GM18511 (cell line): ENCODE results near the gene CORO2A.

Experiments used
- ATAC-seq: cut with Tn5 transposase; IDR thresholded peaks from one replicate; pipeline ENCODE4 v1.9.1; 2021; ENCODE audit warnings: mild to moderate bottlenecking, moderate library complexity; ENCODE audit not compliant: unreplicated experiment

The CORO2A gene

DNA sequence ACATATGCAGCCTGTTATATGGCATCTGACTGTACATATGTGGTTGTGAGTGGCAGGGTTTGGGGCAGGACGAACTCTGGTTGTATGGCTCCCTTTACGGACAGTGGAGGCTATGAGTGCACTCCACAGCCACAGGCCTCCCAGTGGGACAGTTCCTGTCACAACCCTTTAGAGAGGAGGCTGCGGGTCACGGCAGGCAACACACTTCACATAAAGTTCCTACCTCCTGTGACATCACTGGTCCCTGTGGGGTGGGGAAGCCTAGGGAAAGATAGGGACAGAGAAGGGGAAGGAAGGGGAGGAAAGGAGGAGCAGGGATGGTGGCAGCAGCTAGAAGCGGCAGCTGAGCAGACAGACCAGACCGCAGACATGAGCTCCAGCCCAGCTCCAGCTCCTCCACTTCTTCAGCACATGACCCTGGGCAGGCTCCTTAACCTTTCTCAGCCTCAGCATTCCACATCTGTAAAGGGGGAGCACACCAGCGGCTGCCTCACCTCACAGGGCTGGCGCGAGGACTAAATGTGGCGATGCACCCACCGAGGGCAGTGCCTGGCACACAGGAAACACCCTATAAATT is 27.4 kb upstream of the CORO2A start:
- no peak for ATAC-seq

DNA sequence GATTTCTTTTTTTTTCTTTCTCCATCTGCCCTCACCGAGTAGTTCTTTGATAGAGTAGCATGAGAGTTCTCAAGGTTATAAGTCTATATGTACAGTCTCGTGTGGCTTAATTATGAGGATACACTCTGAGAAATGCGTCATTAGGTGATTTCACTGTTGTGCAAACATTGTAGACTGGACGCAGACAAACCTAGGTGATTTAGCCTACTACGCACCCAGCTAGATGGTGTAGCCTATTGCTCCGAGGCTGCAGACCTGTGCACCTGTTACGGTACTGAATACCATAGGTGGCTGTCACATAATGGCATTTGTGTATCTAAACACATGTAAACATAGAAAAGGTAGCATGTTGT is 26.9 kb upstream of the CORO2A start:
- no peak for ATAC-seq

DNA sequence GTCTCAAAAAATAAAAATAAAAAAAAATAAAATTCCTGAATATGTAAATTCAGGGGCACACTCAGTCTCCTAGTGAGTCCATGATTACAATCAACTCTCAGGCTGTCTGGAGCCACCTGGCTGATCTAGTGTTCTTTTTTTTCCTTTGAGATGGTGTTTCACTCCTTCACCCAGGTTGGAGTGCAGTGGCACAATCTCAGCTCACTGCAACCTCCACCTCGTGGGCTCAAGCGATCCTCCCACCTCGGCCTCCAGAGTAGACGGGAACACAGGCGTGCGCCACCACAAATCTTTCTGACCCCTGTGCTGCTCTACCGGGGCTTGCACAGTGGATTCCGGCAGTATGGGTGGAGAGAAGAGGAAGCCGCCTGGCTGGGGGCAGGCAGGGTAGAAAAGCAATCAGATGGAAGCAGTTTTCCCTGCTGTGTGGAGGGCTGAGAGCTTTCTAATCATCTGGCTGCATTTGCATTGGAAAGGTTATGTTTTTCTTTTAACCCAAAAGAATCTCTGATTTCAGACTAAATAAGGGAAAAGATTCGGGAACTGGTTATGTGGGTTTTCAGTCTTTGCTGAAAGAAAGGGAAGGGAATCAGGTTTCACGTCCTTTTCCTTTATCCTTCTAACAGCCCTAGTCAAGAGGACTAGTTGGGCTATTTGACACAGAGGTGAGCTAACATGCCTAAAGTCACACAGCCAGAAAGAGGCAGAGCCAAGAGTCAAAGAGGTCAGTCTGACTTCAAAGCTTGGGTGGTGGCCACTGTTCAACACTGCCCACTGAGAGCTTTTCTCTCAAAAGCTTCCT is 26.3 kb upstream of the CORO2A start:
- no peak for ATAC-seq

DNA sequence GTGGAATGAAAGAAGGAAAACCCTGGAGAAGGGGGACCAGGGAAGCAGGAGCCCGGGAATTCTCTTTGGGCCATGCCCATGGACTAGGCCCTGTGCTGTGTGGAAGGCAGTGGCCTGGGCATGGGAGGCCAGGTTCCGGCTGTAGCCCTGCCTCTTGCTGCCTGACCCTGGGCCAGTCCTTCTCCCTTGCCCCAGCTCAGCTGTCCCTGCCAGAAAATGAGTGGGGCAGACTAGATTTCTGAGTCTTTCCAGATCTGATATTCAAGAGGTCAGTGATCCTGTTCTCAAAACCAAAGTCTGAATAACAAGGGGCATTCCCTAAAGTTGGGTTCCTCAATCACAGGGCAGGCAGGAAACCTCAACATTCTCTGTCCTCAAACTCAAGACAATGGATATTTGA is 24.8 kb upstream of the CORO2A start:
- ATAC-seq, result no peak

DNA sequence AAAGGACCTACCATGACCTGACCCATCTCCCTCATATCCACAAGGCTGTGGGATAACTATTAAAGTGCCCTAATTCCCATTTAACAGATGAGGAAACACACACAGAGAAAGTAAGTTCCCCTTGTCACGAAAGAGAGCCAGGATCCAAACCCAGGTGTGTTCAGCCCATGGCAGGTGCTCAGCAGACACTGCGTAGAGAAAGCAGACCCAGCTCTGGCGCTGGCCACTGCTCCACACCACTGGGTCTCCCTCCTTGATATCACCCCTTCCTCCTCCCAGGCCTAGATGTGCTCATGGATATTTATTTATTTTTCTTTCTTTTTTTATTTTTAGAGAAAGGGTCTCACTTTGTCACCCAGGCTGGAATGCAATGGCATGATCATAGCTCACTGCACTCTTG is 24.0 kb upstream of the CORO2A start:
- no peak for ATAC-seq

DNA sequence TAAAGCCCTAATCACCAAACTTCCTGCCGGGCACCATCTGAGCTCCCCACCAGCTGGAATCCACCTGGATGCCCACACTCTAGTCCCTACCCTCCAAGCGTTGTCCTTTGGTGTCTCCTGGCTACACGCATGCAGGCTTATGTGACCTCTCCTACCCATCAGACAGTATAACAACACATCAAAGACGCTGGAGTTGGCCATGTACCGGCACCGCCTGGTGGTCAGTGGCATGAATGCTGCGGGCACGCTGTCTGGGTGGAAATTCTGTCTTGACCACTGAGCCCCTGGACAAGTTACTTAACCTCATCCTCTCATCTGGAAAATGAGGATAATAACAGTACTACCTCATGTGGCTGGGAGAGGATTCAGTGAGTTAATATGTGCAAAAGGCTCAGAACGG is 23.4 kb upstream of the CORO2A start:
- ATAC-seq, result no peak

DNA sequence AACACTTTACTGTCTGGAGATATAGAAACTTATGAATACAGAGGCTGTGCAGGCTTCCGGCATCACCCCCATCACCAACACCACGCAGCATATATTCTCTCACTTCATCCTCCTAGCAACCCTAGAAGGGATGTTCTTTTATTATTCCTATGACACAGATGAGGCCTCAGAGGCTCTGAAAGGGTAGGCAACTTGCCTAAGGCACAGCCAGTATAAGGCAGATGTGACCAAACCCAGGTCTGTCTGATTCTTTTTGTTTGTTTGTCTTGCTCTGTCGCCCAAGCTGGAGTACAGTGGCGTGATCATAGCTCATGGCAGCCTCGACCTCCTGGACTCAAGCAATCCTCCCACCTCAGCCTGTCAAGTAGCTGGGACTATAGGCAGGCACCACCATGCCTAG is 22.8 kb upstream of the CORO2A start:
- ATAC-seq, result no peak

DNA sequence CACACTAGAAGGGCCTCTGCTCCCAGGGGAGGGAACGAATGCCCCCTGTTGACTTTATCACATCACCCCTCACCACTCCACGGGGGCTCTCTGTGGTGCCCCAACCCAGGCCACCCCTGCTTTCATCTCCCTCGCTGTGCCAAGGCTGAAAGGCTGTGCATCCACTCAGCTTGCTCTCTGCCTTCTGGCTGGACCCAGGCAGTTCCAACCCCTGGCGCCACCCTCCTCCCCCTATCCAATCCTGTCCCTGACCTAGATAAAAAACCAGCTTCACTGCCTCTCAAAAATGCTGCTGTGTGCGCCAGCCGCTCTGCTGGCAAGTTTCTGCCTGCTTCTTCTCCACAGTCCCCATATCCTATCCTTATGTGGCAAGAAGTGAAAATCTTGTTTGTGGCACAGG is 22.4 kb upstream of the CORO2A start:
- ATAC-seq, result no peak

DNA sequence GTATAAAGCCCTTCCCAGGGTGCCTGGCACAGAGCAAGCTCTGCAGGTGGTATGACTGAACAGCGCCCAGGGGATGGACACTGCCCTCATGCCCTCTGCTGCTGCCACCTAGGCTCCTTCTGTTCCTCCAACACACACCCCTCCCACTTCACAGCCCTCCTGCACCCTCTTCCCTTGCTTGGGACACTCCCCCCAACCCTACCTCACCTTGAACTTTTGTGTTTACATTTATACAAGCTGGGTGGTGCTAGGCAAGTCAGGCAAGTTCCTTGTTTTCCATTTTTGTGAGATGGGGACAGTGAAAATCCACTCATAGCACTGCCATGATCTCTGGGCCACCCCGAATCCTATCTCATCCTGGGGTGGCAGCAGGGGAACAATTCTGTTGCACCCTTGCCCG is 18.8 kb upstream of the CORO2A start:
- no peak for ATAC-seq

DNA sequence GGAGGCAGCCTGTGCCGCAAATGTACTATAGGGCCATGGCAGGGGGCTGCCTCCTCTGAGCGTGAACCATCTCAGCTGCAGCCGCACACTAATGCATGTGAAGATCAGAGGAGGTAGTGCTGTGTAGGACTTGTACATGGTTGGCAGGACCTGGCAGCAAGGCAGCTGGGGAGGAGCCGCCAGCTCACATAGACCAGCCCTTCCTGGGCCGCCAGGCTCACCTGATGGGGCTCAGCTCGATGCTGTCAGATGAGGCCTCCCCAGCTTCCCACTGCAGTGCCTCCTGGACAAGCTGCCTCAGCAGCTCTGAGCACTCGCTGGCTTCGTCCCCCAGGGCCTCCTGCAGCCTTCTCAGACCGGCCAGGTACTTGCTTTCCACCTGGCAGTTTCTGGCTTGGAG is 18.0 kb upstream of the CORO2A start:
- ATAC-seq, result no peak

DNA sequence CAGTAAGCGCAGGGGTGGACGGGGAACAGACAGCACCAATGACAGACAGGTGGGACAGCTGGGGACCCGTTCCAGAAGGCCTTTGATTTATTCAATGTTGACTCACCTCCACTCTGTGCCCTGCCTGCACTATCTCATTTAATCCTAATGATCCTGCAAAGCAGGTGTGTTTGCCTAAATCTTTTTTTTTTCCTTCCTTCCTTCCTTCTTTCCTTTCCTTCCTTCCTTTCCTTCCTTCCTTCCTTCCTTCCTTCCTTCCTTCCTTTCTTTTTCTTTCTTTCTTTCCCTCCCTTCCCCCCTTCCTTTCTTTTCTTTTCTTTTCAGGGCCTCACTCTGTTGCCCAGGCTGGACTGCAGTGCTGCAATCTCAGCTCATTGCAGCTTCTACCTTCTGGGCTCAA is 17.1 kb upstream of the CORO2A start:
- no peak for ATAC-seq

DNA sequence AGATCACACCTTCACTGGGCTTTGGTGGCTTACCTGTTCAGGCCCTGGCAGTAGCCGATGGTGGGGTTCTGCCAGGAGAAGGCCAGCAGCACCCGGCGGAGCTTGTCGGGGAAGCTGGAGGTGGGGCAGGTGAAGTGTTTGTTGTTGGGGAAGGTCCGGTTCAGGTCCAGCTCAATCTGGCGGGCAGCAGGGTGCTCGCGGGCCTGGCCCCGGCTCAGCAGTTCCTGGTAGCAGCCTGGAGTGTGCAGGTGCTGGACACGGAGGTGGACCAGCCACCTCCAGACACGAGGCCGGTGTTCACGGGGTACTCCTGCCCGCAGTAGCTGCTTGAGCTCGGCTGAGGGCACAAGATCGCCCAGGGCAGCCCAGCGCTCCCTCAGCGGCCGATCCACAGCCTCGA is 16.2 kb upstream of the CORO2A start:
- ATAC-seq, result no peak

DNA sequence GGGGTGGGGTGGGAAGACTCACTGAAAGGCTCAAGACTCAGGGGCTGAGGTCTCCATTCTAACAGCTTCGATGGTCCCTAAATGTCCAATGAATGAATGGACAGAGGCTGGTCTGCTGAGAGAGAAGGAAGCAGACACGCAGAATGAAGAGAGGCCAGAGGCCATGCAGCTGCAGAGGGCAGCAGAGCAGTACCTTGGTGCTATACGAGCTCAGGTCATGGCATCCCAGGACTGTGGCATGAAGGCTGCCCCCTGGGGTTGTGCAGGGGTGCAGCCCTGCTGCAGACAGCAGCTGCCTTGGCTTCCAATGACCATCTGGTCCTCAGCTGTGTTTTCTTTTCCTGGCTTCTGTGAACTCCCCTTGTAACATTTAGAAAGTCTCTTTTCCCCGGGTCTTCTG is 15.2 kb upstream of the CORO2A start:
- ATAC-seq, result no peak

DNA sequence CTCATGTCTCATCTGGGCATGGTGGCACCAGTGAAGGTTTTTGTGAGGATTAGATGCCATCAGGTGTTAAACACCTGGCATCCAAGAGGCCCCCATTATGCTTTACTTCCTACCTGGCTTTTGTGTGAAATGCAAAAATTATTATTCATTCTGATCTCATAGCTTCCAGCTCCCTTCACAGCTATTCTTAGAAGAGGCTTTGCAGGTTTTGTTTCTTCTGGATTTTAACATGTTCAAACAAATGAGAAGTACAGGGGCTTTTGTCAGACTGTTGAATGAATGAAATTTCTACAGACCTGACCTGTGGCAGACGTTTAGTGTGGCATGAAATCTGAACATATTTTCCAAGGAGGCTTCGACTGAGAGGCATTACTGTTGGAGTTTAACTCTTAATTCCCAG is 14.3 kb upstream of the CORO2A start:
- ATAC-seq, result no peak

DNA sequence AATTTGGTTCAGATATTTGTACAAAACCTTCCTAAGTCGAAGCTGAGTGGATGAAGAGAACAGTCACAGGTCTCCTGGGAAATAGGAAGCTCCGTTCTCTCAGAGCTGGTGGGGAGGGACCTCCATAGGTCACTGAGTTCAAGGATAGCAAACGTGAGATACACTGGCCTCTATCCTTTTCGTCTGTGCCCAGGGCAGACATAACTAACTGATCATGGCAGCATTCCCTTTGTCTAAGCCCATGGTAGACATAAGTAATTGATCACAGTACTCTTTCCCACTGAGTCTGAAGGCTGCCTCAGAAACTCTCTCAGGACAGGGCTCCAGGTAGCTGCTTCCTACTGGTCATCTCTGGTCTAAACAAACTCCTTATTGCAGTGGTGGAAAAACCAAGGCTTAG is 12.3 kb upstream of the CORO2A start:
- ATAC-seq, result no peak

DNA sequence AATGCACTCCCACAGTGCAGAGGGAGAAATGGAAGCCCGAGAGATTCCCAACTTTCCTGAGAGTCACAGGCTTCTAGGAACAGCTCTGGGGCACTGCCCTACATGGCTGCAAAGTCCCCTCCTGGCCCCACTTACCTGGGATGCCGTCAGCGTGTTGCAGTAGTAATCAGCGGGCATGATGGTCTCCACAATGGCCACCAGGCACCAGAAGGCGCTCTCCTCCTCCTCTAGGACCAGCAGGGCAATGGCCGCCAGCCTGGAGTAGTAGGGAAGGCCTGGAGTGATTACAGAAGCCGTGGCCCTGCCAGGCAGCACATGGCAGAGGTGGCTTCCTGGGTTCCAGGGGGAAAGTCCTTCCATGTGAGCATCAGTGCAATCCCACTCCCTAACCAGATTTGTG is 10.7 kb upstream of the CORO2A start:
- no peak for ATAC-seq

DNA sequence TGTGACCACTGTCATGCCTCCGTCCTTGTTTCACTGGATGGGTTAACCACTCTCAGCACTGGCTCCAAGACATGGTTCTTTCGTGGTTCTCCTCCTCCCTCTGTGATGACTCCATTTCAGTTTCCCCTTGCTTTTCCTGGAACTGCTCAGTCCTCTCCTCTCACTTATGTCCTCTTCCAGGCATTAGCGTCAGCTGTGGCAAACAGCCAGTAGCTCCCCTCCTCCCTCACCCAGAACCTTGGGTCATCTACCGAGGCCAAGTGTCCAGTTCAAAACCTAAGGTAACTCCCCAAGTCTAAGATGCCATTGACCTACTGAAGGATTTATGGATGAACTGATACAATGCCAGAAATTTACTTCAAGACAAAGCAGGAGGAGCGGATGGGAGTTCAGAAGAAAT is 9.8 kb upstream of the CORO2A start:
- no peak for ATAC-seq

DNA sequence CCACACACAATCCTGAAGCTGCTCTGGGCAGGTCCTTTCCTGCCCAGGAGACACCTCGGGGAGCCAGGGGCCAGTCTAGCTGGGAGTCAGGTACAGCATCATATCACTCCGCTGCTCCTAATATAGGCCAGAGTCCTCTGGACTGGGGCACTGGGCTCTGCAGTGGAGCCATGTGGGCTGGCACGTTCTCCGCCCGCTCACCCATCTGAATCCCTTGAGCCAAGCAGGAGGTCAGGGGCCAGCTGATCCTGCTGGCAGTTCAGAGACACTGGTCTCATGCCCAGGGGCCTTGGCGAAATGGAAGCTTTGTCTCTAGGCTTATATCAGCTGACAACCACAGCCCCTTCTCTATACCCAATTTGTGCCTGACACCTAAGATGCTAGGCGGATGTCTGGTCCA is 9.3 kb upstream of the CORO2A start:
- ATAC-seq, result no peak

DNA sequence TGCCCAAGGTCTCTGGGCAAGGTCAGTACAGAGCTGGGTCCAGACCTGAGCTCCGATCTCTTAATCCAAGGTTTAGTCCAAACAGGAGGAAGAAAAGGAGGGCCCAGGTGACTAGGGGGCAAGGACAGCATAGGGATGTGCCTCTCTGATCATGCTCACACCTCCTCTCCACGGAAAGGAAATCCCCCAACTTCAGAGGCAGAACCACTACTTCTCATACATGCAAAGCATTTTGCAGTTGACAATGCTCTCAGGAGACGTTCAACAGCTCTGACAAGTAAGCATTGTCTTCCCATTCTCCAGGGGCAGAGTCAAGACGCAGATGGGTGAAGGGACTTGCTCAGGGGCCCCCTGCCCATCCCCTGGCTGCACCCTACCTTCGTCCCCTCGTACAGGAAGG is 8.7 kb upstream of the CORO2A start:
- ATAC-seq, result peak; percentile 67

DNA sequence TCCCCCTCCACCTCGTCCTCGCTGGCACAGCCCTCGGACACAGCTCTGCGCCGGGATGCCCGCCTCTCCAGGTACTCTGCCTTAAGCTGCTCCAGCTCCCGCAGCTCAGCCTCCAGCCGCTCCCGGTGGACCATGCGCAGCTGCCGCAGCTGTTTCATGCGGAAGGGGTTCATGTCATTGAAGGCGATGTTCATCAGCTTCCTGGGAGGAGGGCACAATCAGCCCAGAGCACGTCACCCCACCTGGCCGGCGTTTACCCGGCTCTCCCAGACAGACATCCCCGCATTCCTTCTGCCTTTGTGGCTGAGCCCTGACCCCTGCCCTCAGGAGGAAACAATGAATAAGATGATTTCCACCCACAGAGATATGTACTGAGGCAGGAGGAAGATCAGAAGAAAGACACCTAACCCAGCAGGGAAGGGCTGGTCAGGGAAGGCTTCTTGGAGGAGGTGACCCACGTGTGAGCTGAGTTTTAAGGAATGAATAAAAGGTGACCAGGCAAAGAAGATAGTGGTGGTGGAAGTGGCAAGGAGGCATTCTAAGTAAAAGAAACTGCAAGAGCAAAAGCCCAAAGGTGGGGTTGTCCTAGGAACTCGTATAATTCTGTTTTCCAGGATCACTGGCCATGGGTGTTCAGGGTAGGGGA is 7.1 kb upstream of the CORO2A start:
- no peak for ATAC-seq

DNA sequence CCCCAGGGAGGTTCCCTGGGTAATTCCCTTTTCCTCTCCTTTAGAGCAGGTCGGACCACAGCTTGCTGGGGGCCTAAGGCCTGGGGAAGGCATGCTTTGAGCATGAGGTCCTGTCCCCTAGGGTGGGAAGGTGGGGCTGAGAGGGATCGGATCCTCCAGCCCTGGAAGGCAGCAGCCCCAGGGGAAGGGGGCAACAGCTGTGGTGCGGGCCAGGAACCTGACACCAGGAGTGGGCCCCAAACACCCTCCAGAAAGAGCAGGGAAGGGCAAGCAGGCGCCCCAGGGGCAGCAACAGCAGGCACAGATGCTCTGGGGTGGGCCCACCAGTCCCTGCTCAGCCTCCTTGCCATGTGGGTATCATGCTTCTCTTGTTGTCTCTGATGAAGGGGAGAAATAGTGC is 3.2 kb upstream of the CORO2A start:
- no peak for ATAC-seq

DNA sequence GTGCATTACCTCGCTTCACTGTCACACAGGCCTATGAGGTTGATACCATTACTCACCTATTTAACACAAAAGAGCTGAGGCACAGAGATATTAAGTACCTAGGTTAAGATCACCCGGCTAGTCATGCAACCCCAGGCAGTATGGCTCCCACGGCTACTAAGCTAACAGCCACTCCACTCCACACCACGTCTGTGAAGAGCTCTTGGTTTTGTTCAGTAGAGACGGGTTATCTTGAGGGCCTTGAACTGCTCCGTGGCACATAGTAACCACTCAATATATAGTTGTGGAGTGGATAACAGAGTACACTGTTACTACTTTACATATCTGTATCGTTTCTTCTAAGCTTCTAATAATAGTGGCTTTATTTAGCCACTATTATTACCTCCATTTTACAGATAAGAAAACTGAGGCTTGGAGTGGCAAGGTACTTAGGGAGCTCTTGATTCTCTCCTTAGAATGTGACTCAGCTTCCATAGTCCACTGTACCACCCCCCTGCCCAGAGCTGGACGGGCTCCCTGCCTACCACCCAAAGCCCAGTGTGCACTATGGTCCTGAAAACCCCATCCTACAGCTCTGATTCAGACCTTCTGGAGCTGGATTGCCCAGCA is 1.0 kb upstream of the CORO2A start:
- ATAC-seq, result no peak
